OCI-LY1 (cell line): ENCODE results near the gene GSTM2.

ENCODE experiments used
- H2AFZ ChIP-seq: fragments of 200-600 bp; sonication (generic), shearing (Covaris generic); 2 replicates; pipeline ENCODE4 v1.6.0; 2014; ENCODE audit warnings: antibody characterized with exemption, mild to moderate bottlenecking, low read length
- H3F3A ChIP-seq: fragments of 200-600 bp; sonication (generic), shearing (Covaris generic); 2 replicates; pipeline ENCODE4 v1.6.0; 2014; ENCODE audit warnings: mild to moderate bottlenecking, antibody characterized with exemption, low read length, moderate library complexity; ENCODE audit not compliant: insufficient read depth
- H3K27ac ChIP-seq: fragments of 200-600 bp; sonication (generic); 2 replicates; pipeline ENCODE4 v1.5.1; 2014; ENCODE audit warnings: low read length, mixed run types, mild to moderate bottlenecking, low read depth; ENCODE audit not compliant: poor library complexity, severe bottlenecking
- H3K27me3 ChIP-seq: fragments of 200-600 bp; sonication (generic); 2 replicates; pipeline ENCODE4 v1.6.0; 2014; ENCODE audit warnings: antibody characterized with exemption, mild to moderate bottlenecking, low read length, moderate library complexity; ENCODE audit not compliant: insufficient read depth
- H3K36me3 ChIP-seq: fragments of 200-600 bp; sonication (generic); 2 replicates; pipeline ENCODE4 v1.6.1; 2014; ENCODE audit warnings: mild to moderate bottlenecking, antibody characterized with exemption, low read length, moderate library complexity, mixed read lengths; ENCODE audit not compliant: insufficient read depth
- H3K4me1 ChIP-seq: fragments of 200-600 bp; sonication (generic); 2 replicates; pipeline ENCODE4 v1.5.1; 2014; ENCODE audit warnings: mild to moderate bottlenecking, low read length, moderate library complexity; ENCODE audit not compliant: insufficient read depth, severe bottlenecking
- H3K4me2 ChIP-seq: fragments of 200-600 bp; sonication (generic), shearing (Covaris generic); 2 replicates; pipeline ENCODE4 v1.6.1; 2014; ENCODE audit warnings: low read length
- H3K4me3 ChIP-seq: fragments of 200-600 bp; sonication (generic); 2 replicates; pipeline ENCODE4 v1.5.1; 2014; ENCODE audit warnings: low read length, low read depth, mild to moderate bottlenecking, mixed read lengths; ENCODE audit not compliant: poor library complexity, severe bottlenecking
- H3K79me2 ChIP-seq: fragments of 200-600 bp; shearing (Covaris generic); 2 replicates; pipeline ENCODE4 v1.6.1; 2016; ENCODE audit warnings: mixed run types, low read length, mixed read lengths; ENCODE audit not compliant: insufficient read depth
- H3K9ac ChIP-seq: fragments of 200-600 bp; sonication (generic), shearing (Covaris generic); 2 replicates; pipeline ENCODE4 v1.6.1; 2014; ENCODE audit warnings: mild to moderate bottlenecking, low read length, mixed read lengths
- H3K9me2 ChIP-seq: fragments of 200-600 bp; sonication (generic), shearing (Covaris generic); 2 replicates; pipeline ENCODE4 v1.6.1; 2014; ENCODE audit warnings: low read depth, mild to moderate bottlenecking, low read length, mixed read lengths
- H3K9me3 ChIP-seq: fragments of 200-600 bp; shearing (Covaris generic); 2 replicates; pipeline ENCODE4 v1.6.1; 2014; ENCODE audit warnings: low read length, mixed read lengths
- H4K20me1 ChIP-seq: fragments of 200-600 bp; sonication (generic), shearing (Covaris generic); 2 replicates; pipeline ENCODE4 v1.6.0; 2016; ENCODE audit warnings: mild to moderate bottlenecking, low read length; ENCODE audit not compliant: insufficient read depth
- EZH2 ChIP-seq: fragments of 200-600 bp; sonication (generic), shearing (Covaris generic); IDR thresholded peaks from 2 replicates; pipeline ENCODE4 v1.8.0; 2017; ENCODE audit warnings: borderline replicate concordance, mixed run types, mild to moderate bottlenecking, antibody characterized with exemption, low read length, moderate library complexity, mixed read lengths
- TF ChIP-seq, protein P1 (sequence below): fragments of 200-600 bp; sonication (generic), shearing (Covaris generic); IDR thresholded peaks from 2 replicates; pipeline ENCODE4 v1.5.1; 2017; ENCODE audit warnings: mild to moderate bottlenecking, antibody characterized with exemption, low read length, moderate library complexity, mixed read lengths

The GSTM2 gene

DNA sequence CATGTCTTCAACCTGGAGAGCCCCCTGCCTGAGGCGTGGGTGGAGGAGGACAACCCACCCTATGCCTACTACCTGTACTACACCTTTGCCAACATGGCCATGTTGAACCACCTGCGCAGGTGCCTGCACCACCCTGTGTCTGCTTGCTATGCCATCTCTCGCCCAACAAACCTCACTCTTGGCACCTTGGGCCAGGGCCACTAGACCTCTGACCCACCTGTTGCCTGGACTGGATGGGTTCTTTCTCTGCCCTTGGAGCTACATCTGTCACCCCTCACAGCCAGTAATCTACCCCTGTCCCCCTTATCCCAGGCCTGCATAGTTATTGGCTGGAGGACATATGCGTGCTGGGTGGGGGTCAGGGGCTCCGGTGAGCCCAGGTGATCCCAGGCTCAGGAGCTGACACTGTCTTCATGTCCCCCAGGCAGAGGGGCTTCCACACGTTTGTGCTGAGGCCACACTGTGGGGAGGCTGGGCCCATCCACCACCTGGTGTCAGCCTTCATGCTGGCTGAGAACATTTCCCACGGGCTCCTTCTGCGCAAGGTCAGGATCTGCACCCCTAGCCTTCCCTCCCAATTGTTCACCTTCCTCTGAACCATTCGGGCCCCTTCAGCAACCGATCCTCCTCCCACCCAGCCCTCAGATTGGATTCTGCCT, 38.4 kb upstream of the GSTM2 start:
- Histone ChIP-seq H2AFZ (no peak overlapping the region), H3K4me3 (no peak overlapping the region), H3K27me3 (no peaks in the 10 kb centered on the region), H3K9ac (no peak overlapping the region), H3K9me3 (no peaks in the 10 kb centered on the region), H3K36me3 (peaks cover 52% of the 10 kb centered on the region), H3K27ac (no peak overlapping the region), H3K79me2 (no peaks in the 10 kb centered on the region), H3F3A (no peaks in the 10 kb centered on the region), H3K4me1 (peaks cover 10% of the 10 kb centered on the region), H3K4me2 (no peak overlapping the region), H4K20me1 (no peaks in the 10 kb centered on the region), H3K9me2 (no peaks in the 10 kb centered on the region)
- TF ChIP-seq, protein P1, sequence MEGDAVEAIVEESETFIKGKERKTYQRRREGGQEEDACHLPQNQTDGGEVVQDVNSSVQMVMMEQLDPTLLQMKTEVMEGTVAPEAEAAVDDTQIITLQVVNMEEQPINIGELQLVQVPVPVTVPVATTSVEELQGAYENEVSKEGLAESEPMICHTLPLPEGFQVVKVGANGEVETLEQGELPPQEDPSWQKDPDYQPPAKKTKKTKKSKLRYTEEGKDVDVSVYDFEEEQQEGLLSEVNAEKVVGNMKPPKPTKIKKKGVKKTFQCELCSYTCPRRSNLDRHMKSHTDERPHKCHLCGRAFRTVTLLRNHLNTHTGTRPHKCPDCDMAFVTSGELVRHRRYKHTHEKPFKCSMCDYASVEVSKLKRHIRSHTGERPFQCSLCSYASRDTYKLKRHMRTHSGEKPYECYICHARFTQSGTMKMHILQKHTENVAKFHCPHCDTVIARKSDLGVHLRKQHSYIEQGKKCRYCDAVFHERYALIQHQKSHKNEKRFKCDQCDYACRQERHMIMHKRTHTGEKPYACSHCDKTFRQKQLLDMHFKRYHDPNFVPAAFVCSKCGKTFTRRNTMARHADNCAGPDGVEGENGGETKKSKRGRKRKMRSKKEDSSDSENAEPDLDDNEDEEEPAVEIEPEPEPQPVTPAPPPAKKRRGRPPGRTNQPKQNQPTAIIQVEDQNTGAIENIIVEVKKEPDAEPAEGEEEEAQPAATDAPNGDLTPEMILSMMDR, result no peak
- no peak for TF ChIP-seq EZH2

DNA sequence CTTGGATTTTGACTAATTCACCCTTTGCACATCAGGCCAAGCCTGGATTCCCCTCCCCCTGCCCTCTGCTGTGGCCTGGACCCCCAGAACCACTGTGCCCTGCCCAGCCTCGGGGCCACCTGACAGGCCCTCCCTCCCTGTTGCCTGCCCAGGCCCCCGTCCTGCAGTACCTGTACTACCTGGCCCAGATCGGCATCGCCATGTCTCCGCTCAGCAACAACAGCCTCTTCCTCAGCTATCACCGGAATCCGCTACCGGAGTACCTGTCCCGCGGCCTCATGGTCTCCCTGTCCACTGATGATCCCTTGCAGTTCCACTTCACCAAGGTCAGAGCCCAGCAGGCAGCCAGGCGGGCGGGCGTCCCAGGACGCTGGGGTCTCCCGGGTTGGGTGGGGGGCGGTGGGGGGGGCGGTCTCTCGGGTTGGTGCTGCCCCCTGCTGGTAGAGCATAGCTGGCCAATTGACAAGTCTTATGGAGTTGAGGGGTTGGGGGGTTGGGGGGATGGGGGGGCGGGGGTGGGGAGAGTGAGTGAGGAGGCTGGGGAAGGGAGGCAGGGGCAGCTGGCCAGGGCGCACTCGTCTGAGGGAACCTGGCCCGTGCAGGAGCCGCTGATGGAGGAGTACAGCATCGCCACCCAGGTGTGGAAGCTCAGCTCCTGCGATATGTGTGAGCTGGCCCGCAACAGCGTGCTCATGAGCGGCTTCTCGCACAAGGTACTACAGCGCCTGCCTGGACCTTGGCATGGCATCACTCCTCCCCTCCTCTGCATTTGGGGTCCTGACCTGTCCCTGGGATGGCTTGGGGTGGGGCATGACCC, 37.6 kb upstream of the GSTM2 start:
- Histone ChIP-seq H3K27me3 (no peaks in the 10 kb centered on the region), H3F3A (no peaks in the 10 kb centered on the region), H3K4me3 (no peak overlapping the region), H3K79me2 (no peaks in the 10 kb centered on the region), H3K4me2 (no peak overlapping the region), H3K27ac (no peak overlapping the region), H3K36me3 (peaks cover 52% of the 10 kb centered on the region), H2AFZ (no peak overlapping the region), H3K9me3 (no peaks in the 10 kb centered on the region), H4K20me1 (no peaks in the 10 kb centered on the region), H3K9ac (no peak overlapping the region), H3K4me1 (peaks cover 2% of the 10 kb centered on the region), H3K9me2 (no peaks in the 10 kb centered on the region)
- TF ChIP-seq, protein P1, result no peak
- TF ChIP-seq EZH2, result no peak

DNA sequence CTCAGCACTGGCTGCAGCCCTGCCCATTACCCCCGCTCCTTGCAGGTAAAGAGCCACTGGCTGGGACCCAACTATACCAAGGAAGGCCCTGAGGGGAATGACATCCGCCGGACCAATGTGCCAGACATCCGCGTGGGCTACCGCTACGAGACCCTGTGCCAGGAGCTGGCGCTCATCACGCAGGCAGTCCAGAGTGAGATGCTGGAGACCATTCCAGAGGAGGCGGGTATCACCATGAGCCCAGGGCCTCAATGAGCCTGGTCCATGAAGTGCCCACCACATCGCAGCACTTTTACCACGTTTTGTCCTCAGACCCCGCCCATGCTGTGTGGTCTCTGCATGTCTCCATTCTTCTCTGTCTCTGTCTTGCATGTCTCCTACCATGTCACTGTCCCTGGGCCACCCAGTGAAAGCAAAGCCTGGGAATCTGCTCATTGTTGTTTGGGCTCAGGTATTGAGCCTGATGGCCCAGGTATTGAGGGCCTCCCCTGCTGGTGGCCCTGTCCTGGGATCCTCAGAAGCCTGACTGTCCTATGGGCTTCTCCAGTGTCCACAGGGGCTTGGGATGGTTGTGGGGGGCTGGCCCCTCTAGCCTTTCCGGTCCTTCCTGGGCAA, 36.9 kb upstream of the GSTM2 start:
- Histone ChIP-seq H3K9me2 (no peaks in the 10 kb centered on the region), H2AFZ (no peak overlapping the region), H3K9ac (no peak overlapping the region), H3K27me3 (no peaks in the 10 kb centered on the region), H3K4me1 (no peaks in the 10 kb centered on the region), H3K27ac (no peak overlapping the region), H3K36me3 (peaks cover 52% of the 10 kb centered on the region), H3K79me2 (no peaks in the 10 kb centered on the region), H3K9me3 (no peaks in the 10 kb centered on the region), H3K4me3 (no peak overlapping the region), H3K4me2 (no peak overlapping the region), H4K20me1 (no peaks in the 10 kb centered on the region), H3F3A (no peaks in the 10 kb centered on the region)
- TF ChIP-seq, protein P1, result no peak
- TF ChIP-seq EZH2, result no peak
